GM18519 (cell line): ENCODE measurements around the gene RPL39L.
A peak's percentile ranks its signal among the peaks of the same experiment; 100 is the strongest.
"Not testable (repeated sequence)": the region's sequence is repeated elsewhere in the genome, so short reads cannot be mapped to it uniquely, and the experiment has no call there.

Source experiments
- ATAC-seq: cut with Tn5 transposase; IDR thresholded peaks from one replicate; pipeline ENCODE4 v1.9.1; 2021; ENCODE audit warnings: mild to moderate bottlenecking, moderate library complexity; ENCODE audit not compliant: unreplicated experiment, low FRiP score

The RPL39L gene

GRCh38 chr3:187145149-187145895 is 6.0 kb upstream of the RPL39L start:
- no peak for ATAC-seq

GRCh38 chr3:187139895-187140253 is 578 bp upstream of the RPL39L start:
- ATAC-seq, result no peak

- no peak for ATAC-seq
Observed at GRCh38 chr3:187136936-187137335, 2.4 kb downstream of the RPL39L start.

GRCh38 chr3:187136337-187136736 is 3.0 kb downstream of the RPL39L start:
- no peak for ATAC-seq

- not testable (repeated sequence) for ATAC-seq
Observed at GRCh38 chr3:187135172-187135690, 4.1 kb downstream of the RPL39L start.

- not testable (repeated sequence) for ATAC-seq
Observed at GRCh38 chr3:187133181-187133580, 6.1 kb downstream of the RPL39L start.

- no peak for ATAC-seq
Observed at GRCh38 chr3:187132666-187133065, 6.6 kb downstream of the RPL39L start.

GRCh38 chr3:187131981-187132380 is 7.3 kb downstream of the RPL39L start:
- no peak for ATAC-seq

- ATAC-seq, result peak; percentile 81
Observed at GRCh38 chr3:187130346-187131066, 8.8 kb downstream of the RPL39L start.

GRCh38 chr3:187125319-187126031 is 13.8 kb downstream of the RPL39L start:
- no peak for ATAC-seq

GRCh38 chr3:187122261-187122660 is 17.0 kb downstream of the RPL39L start:
- no peak for ATAC-seq

GRCh38 chr3:187120326-187120725 is 19.0 kb downstream of the RPL39L start:
- ATAC-seq, result no peak

- no peak for ATAC-seq
Observed at GRCh38 chr3:187114511-187114910, 24.8 kb downstream of the RPL39L start.

GRCh38 chr3:187112934-187113793 is 26.1 kb downstream of the RPL39L start:
- ATAC-seq, result no peak

GRCh38 chr3:187110156-187110555 is 29.1 kb downstream of the RPL39L start:
- ATAC-seq, result no peak

GRCh38 chr3:187107989-187108388 is 31.3 kb downstream of the RPL39L start:
- no peak for ATAC-seq

- ATAC-seq, result no peak
Observed at GRCh38 chr3:187105700-187106099, 33.6 kb downstream of the RPL39L start.

GRCh38 chr3:187104933-187105332 is 34.4 kb downstream of the RPL39L start:
- no peak for ATAC-seq

- no peak for ATAC-seq
Observed at GRCh38 chr3:187104342-187104741, 35.0 kb downstream of the RPL39L start.

- no peak for ATAC-seq
Observed at GRCh38 chr3:187103251-187103650, 36.0 kb downstream of the RPL39L start.
